Measurements from ENCODE around the gene HLA-DPA1.

GRCh38 chr6:33113755-33114154, 40.3 kb upstream of the HLA-DPA1 start:
- TF ChIP-seq CTCF (IDR thresholded peaks at IDR 0.05) (no peak), POLR2A (IDR thresholded peaks at IDR 0.05) (no peak)
